Retina (tissue), 1 donor: ENCODE data around the gene SCAF11.

Experiments
- DNase-seq: peaks from one replicate; pipeline ENCODE4 v3.0.0-alpha.2; 2016

The SCAF11 gene

GRCh38 chr12:45981075-45981837 is 9.1 kb downstream of the SCAF11 start:
- no peak for DNase-seq

- no peak for DNase-seq
Measured at GRCh38 chr12:45980540-45980939, 9.8 kb downstream of the SCAF11 start.

GRCh38 chr12:45978108-45978507 is 12.3 kb downstream of the SCAF11 start:
- no peak for DNase-seq

- no peak for DNase-seq
Measured at GRCh38 chr12:45977620-45978019, 12.8 kb downstream of the SCAF11 start.

GRCh38 chr12:45975506-45975905 is 14.9 kb downstream of the SCAF11 start:
- DNase-seq, result no peak

- no peak for DNase-seq
Measured at GRCh38 chr12:45974883-45975282, 15.5 kb downstream of the SCAF11 start.

- no peak for DNase-seq
Measured at GRCh38 chr12:45974171-45974719, 16.1 kb downstream of the SCAF11 start.

- DNase-seq, result no peak
Measured at GRCh38 chr12:45973526-45973925, 16.8 kb downstream of the SCAF11 start.

- DNase-seq, result no peak
Measured at GRCh38 chr12:45970391-45970790, 20.0 kb downstream of the SCAF11 start.

- no peak for DNase-seq
Measured at GRCh38 chr12:45969084-45969483, 21.3 kb downstream of the SCAF11 start.

GRCh38 chr12:45966486-45966885 is 23.9 kb downstream of the SCAF11 start:
- DNase-seq, result no peak

GRCh38 chr12:45962553-45963325 is 27.6 kb downstream of the SCAF11 start:
- no peak for DNase-seq

GRCh38 chr12:45959728-45960127 is 30.6 kb downstream of the SCAF11 start:
- no peak for DNase-seq

- no peak for DNase-seq
Measured at GRCh38 chr12:45959025-45959424, 31.3 kb downstream of the SCAF11 start.

GRCh38 chr12:45948546-45948945 is 41.8 kb downstream of the SCAF11 start:
- DNase-seq, result no peak

- no peak for DNase-seq
Measured at GRCh38 chr12:45946435-45946834, 43.9 kb downstream of the SCAF11 start.

- no peak for DNase-seq
Measured at GRCh38 chr12:45944771-45945170, 45.6 kb downstream of the SCAF11 start.

- no peak for DNase-seq
Measured at GRCh38 chr12:45939759-45940158, 50.6 kb downstream of the SCAF11 start.

- no peak for DNase-seq
Measured at GRCh38 chr12:45938566-45938965, 51.8 kb downstream of the SCAF11 start.

- DNase-seq, result no peak
Measured at GRCh38 chr12:45934956-45935355, 55.4 kb downstream of the SCAF11 start.

GRCh38 chr12:45933504-45933903 is 56.9 kb downstream of the SCAF11 start:
- DNase-seq, result no peak

GRCh38 chr12:45930369-45930768 is 60.0 kb downstream of the SCAF11 start:
- DNase-seq, result no peak

- DNase-seq, result no peak
Measured at GRCh38 chr12:45928309-45928708, 62.1 kb downstream of the SCAF11 start.

GRCh38 chr12:45918818-45919217 is 71.6 kb downstream of the SCAF11 start:
- no peak for DNase-seq
